Neural progenitor cell (in vitro differentiated cells): ENCODE data around the gene ADCY7.

Experiments used
- CTCF ChIP-seq: fragments of 200-600 bp; sonication (generic); IDR thresholded peaks from 2 replicates; pipeline ENCODE4 v1.5.1; 2017; ENCODE audit warnings: antibody characterized with exemption, mild to moderate bottlenecking
- EZH2phosphoT487 ChIP-seq: fragments of 200-600 bp; sonication (generic); IDR thresholded peaks from 2 replicates; pipeline ENCODE4 v1.6.1; 2017; ENCODE audit warnings: antibody characterized with exemption

- TF ChIP-seq CTCF = no peak
- no peak for TF ChIP-seq EZH2phosphoT487
Measured at GRCh38 chr16:50310308-50311133, 44.2 kb downstream of the ADCY7 start.
